Mesenchymal stem cell (in vitro differentiated cells and primary cell): Measurements from ENCODE around the gene CELSR1.

ENCODE experiments used
- DNase-seq: peaks from one replicate; pipeline ENCODE4 v3.0.0-alpha.2; 2013
- H2AFZ ChIP-seq: one replicate; pipeline ENCODE4 v1.6.1; 2013; ENCODE audit warnings: low read depth, mild to moderate bottlenecking, control low read depth, inconsistent platforms, low read length, moderate library complexity
- H2AK5ac ChIP-seq: 2 replicates; pipeline ENCODE4 v1.6.1; 2013; ENCODE audit warnings: low read length, moderate library complexity, mild to moderate bottlenecking, inconsistent platforms; ENCODE audit not compliant: severe bottlenecking
- H2BK120ac ChIP-seq: one replicate; pipeline ENCODE4 v1.6.1; 2013; ENCODE audit warnings: low read depth, mild to moderate bottlenecking, inconsistent platforms, low read length, moderate library complexity
- H2BK12ac ChIP-seq, 2 experiments: one replicate each; pipeline ENCODE4 v1.6.1; 2013; ENCODE audit warnings: inconsistent platforms in 2 of 2, low read length in 2 of 2, mild to moderate bottlenecking in 2 of 2, moderate library complexity in 2 of 2, control low read depth in 1 of 2
- H2BK15ac ChIP-seq: one replicate; pipeline ENCODE4 v1.6.1; 2013; ENCODE audit warnings: mild to moderate bottlenecking, low read depth, inconsistent platforms; ENCODE audit not compliant: poor library complexity, severe bottlenecking
- H2BK5ac ChIP-seq: 2 replicates; pipeline ENCODE4 v1.6.1; 2013; ENCODE audit warnings: low read depth, mild to moderate bottlenecking, low read length, control low read depth, inconsistent platforms; ENCODE audit not compliant: poor library complexity, severe bottlenecking
- H3K14ac ChIP-seq, 2 experiments: one replicate each; pipeline ENCODE4 v1.6.1; 2013; ENCODE audit warnings: inconsistent platforms in 2 of 2, low read length in 2 of 2, control low read depth in 1 of 2, mild to moderate bottlenecking in 1 of 2, moderate library complexity in 1 of 2
- H3K18ac ChIP-seq, 2 experiments: one replicate each; pipeline ENCODE4 v1.6.1; 2013; ENCODE audit warnings: inconsistent platforms in 2 of 2, low read length in 2 of 2, control low read depth in 1 of 2, low read depth in 1 of 2, mild to moderate bottlenecking in 1 of 2
- H3K23ac ChIP-seq, 2 experiments: one replicate each; pipeline ENCODE4 v1.6.1; 2013; ENCODE audit warnings: inconsistent platforms in 2 of 2, low read length in 2 of 2, mild to moderate bottlenecking in 2 of 2, moderate library complexity in 2 of 2, control low read depth in 1 of 2
- H3K27ac ChIP-seq: 2 replicates; pipeline ENCODE4 v1.5.1; 2013; ENCODE audit warnings: mild to moderate bottlenecking, moderate library complexity, low read length, control low read depth, inconsistent platforms; ENCODE audit not compliant: poor library complexity, severe bottlenecking
- H3K27me3 ChIP-seq, 2 experiments: 2 replicates each; pipeline versions ENCODE4 v1.6.1 to v1.7.0; 2013; ENCODE audit warnings: low read length in 2 of 2, mild to moderate bottlenecking in 2 of 2, moderate library complexity in 2 of 2, control low read depth in 1 of 2, inconsistent platforms in 1 of 2; ENCODE audit not compliant: control insufficient read depth in 1 of 2, insufficient read depth in 1 of 2
- H3K36me3 ChIP-seq, 2 experiments: 2 replicates each; pipeline versions ENCODE4 v1.6.1 to v1.7.0; 2013; ENCODE audit warnings: low read length in 2 of 2, control low read depth in 1 of 2, inconsistent platforms in 1 of 2, low read depth in 1 of 2, mild to moderate bottlenecking in 1 of 2; ENCODE audit not compliant: insufficient read depth in 2 of 2, control insufficient read depth in 1 of 2
- H3K4ac ChIP-seq, 2 experiments: one replicate each; pipeline ENCODE4 v1.6.1; 2013; ENCODE audit warnings: inconsistent platforms in 2 of 2, low read length in 2 of 2, mild to moderate bottlenecking in 2 of 2, moderate library complexity in 2 of 2, control low read depth in 1 of 2, low read depth in 1 of 2
- H3K4me1 ChIP-seq: 2 replicates; pipeline ENCODE4 v1.6.1; 2013; ENCODE audit warnings: low read depth, low read length, control low read depth; ENCODE audit not compliant: control insufficient read depth, insufficient read depth
- H3K4me2 ChIP-seq: 2 replicates; pipeline ENCODE4 v1.6.1; 2013; ENCODE audit warnings: low read length, mild to moderate bottlenecking, inconsistent platforms; ENCODE audit not compliant: poor library complexity, severe bottlenecking
- H3K4me3 ChIP-seq, 2 experiments: 2 replicates each; pipeline versions ENCODE4 v1.5.1 to v1.7.0; 2013; ENCODE audit warnings: low read length in 2 of 2, mild to moderate bottlenecking in 2 of 2, control low read depth in 1 of 2, low read depth in 1 of 2; ENCODE audit not compliant: insufficient read depth in 1 of 2
- H3K79me1 ChIP-seq: replicated peaks from 2 replicates; pipeline ENCODE4 v1.6.1; 2013; ENCODE audit warnings: mild to moderate bottlenecking, control low read depth, low read length, inconsistent platforms; ENCODE audit not compliant: poor library complexity, severe bottlenecking
- H3K9ac ChIP-seq: 2 replicates; pipeline ENCODE4 v1.7.0; 2013; ENCODE audit warnings: mild to moderate bottlenecking, low read length, moderate library complexity
- H3K9me3 ChIP-seq: 2 replicates; pipeline ENCODE4 v1.7.0; 2013; ENCODE audit warnings: mild to moderate bottlenecking, low read length; ENCODE audit not compliant: control insufficient read depth
- H4K8ac ChIP-seq: one replicate; pipeline ENCODE4 v1.6.1; 2013; ENCODE audit warnings: inconsistent platforms, mild to moderate bottlenecking, low read length, moderate library complexity
- H4K91ac ChIP-seq: one replicate; pipeline ENCODE4 v1.6.1; 2013; ENCODE audit warnings: mild to moderate bottlenecking, low read length, inconsistent platforms
- WGBS: methylation state at CpG from one replicate; pipeline ENCODE4 v1.1.7; 2013; ENCODE audit warnings: mixed read lengths; 5-methylcytosine and 5-hydroxymethylcytosine counted together

The CELSR1 gene

GRCh38 chr22:46484861-46485595 is 52.4 kb downstream of the CELSR1 start:
- no peak overlapping the region for H3K4me2 ChIP-seq
- H2AFZ ChIP-seq: no peak overlapping the region
- DNase-seq: no peak
- no peak overlapping the region for H4K8ac ChIP-seq
- H3K4me1 ChIP-seq: peaks cover 37% of the 10 kb centered on the region
- no peak overlapping the region for H3K4me3 ChIP-seq
- peak overlapping the region; percentile 85 for H2BK5ac ChIP-seq
- no peak overlapping the region for H2BK12ac ChIP-seq
- H3K9me3 ChIP-seq: peaks cover 6% of the 10 kb centered on the region
- no peak overlapping the region for H3K9ac ChIP-seq
- H3K18ac ChIP-seq: no peak overlapping the region
- 72% methylated on average over 14 of the region's 15 CpGs for WGBS
- peak overlapping the region; percentile 97 for H2AK5ac ChIP-seq
- no peak overlapping the region for H3K14ac ChIP-seq
- H3K23ac ChIP-seq: no peak overlapping the region
- no peak overlapping the region for H4K91ac ChIP-seq
- no peak overlapping the region for H2BK15ac ChIP-seq
- H3K79me1 ChIP-seq: peaks cover 33% of the 10 kb centered on the region
- H3K27me3 ChIP-seq: peaks cover 0 to 39% of the 10 kb centered on the region in 2 experiments
- no peak overlapping the region for H3K4ac ChIP-seq
- H2BK120ac ChIP-seq: no peak overlapping the region
- H3K27ac ChIP-seq: peak overlapping the region; percentile 97
- H3K36me3 ChIP-seq: no peaks in the 10 kb centered on the region

GRCh38 chr22:46484156-46484860 is 53.1 kb downstream of the CELSR1 start:
- peak overlapping the region; percentile 85 for H2BK5ac ChIP-seq
- peak overlapping the region; percentile 94 for H2AK5ac ChIP-seq
- H3K9ac ChIP-seq: no peak overlapping the region
- DNase-seq: no peak
- no peak overlapping the region for H4K8ac ChIP-seq
- H3K4me3 ChIP-seq: no peak overlapping the region
- no peak overlapping the region for H2BK12ac ChIP-seq
- no peak overlapping the region for H3K14ac ChIP-seq
- H3K4me1 ChIP-seq: peaks cover 38% of the 10 kb centered on the region
- no peak overlapping the region for H2BK15ac ChIP-seq
- no peaks in the 10 kb centered on the region for H3K36me3 ChIP-seq
- H3K27ac ChIP-seq: peak overlapping the region; percentile 93
- peaks cover 6% of the 10 kb centered on the region for H3K9me3 ChIP-seq
- no peak overlapping the region for H3K4ac ChIP-seq
- peaks cover 30% of the 10 kb centered on the region for H3K79me1 ChIP-seq
- no peak overlapping the region for H3K18ac ChIP-seq
- no peak overlapping the region for H3K23ac ChIP-seq
- WGBS: 77% methylated on average over 16 of the region's 16 CpGs
- H3K4me2 ChIP-seq: peak overlapping the region; percentile 3
- H4K91ac ChIP-seq: no peak overlapping the region
- H2BK120ac ChIP-seq: no peak overlapping the region
- no peak overlapping the region for H2AFZ ChIP-seq
- H3K27me3 ChIP-seq: peaks cover 0 to 43% of the 10 kb centered on the region in 2 experiments

GRCh38 chr22:46483353-46483752 is 54.1 kb downstream of the CELSR1 start:
- H3K18ac ChIP-seq: no peak overlapping the region
- no peak overlapping the region for H4K8ac ChIP-seq
- H3K4me3 ChIP-seq: no peak overlapping the region
- H2AK5ac ChIP-seq: peak overlapping the region; percentile 94
- H3K23ac ChIP-seq: peak overlapping the region in 1 of 2 experiments; percentile 23
- peaks cover 41% of the 10 kb centered on the region for H3K4me1 ChIP-seq
- H2BK120ac ChIP-seq: no peak overlapping the region
- H4K91ac ChIP-seq: no peak overlapping the region
- H3K79me1 ChIP-seq: peaks cover 26% of the 10 kb centered on the region
- no peaks in the 10 kb centered on the region for H3K36me3 ChIP-seq
- no peak overlapping the region for H3K4me2 ChIP-seq
- peaks cover 6% of the 10 kb centered on the region for H3K9me3 ChIP-seq
- H3K14ac ChIP-seq: no peak overlapping the region
- no peak overlapping the region for H3K4ac ChIP-seq
- peak overlapping the region; percentile 47 for H2BK5ac ChIP-seq
- no peak overlapping the region for H2BK15ac ChIP-seq
- peak overlapping the region; percentile 93 for H3K27ac ChIP-seq
- H3K9ac ChIP-seq: no peak overlapping the region
- H2BK12ac ChIP-seq: no peak overlapping the region
- DNase-seq: no peak
- H2AFZ ChIP-seq: no peak overlapping the region
- peaks cover 0 to 48% of the 10 kb centered on the region in 2 experiments for H3K27me3 ChIP-seq
- WGBS: 53% methylated on average over 4 of the region's 4 CpGs

GRCh38 chr22:46482056-46482675 is 55.3 kb downstream of the CELSR1 start:
- no peak overlapping the region for H3K18ac ChIP-seq
- peaks cover 33% of the 10 kb centered on the region for H3K4me1 ChIP-seq
- no peak overlapping the region for H4K8ac ChIP-seq
- H3K4me2 ChIP-seq: no peak overlapping the region
- peaks cover 29% of the 10 kb centered on the region for H3K79me1 ChIP-seq
- H4K91ac ChIP-seq: no peak overlapping the region
- no peak for DNase-seq
- no peak overlapping the region for H3K27ac ChIP-seq
- H2BK5ac ChIP-seq: no peak overlapping the region
- H3K4me3 ChIP-seq: no peak overlapping the region
- WGBS: 91% methylated on average over 6 of the region's 7 CpGs
- H3K4ac ChIP-seq: no peak overlapping the region
- no peak overlapping the region for H2AFZ ChIP-seq
- peak overlapping the region; percentile 48 for H2AK5ac ChIP-seq
- peaks cover 0 to 54% of the 10 kb centered on the region in 2 experiments for H3K27me3 ChIP-seq
- peaks cover 6% of the 10 kb centered on the region for H3K9me3 ChIP-seq
- H2BK120ac ChIP-seq: no peak overlapping the region
- no peak overlapping the region for H3K23ac ChIP-seq
- H2BK15ac ChIP-seq: no peak overlapping the region
- no peaks in the 10 kb centered on the region for H3K36me3 ChIP-seq
- H3K14ac ChIP-seq: no peak overlapping the region
- H3K9ac ChIP-seq: no peak overlapping the region
- no peak overlapping the region for H2BK12ac ChIP-seq
